Measurements from ENCODE around the gene SSUH2.

- TF ChIP-seq CTCF (IDR thresholded peaks at IDR 0.05; ENCODE audit: poor library complexity) = no peak
- TF ChIP-seq EZH2 (IDR thresholded peaks at IDR 0.05; ENCODE audit: borderline replicate concordance) = no peak
Measured at GRCh38 chr3:8646313-8646938, 1.8 kb upstream of the SSUH2 start.
